ENCODE measurements around the gene ARHGAP11A.

- TF ChIP-seq CTCF (IDR thresholded peaks at IDR 0.05; ENCODE audit: poor library complexity, severe bottlenecking) (no peak), EP300 (conservative IDR thresholded peaks at IDR 0.05; ENCODE audit: poor library complexity, severe bottlenecking) (no peak), POLR2AphosphoS5 (IDR thresholded peaks at IDR 0.05) (no peak), TAF1 (IDR thresholded peaks at IDR 0.05; ENCODE audit: low read depth) (no peak), EZH2 (IDR thresholded peaks at IDR 0.05; ENCODE audit: borderline replicate concordance, insufficient read depth, low read length, poor library complexity, severe bottlenecking) (no peak), RAD21 (conservative IDR thresholded peaks at IDR 0.05) (no peak)
These were observed 41.2 kb downstream of the ARHGAP11A start for GRCh38 chr15:32656496-32656895.
